ENCODE measurements around the gene DAPK2. TPM values are rescaled to one million over a fixed set of nuclear protein-coding genes. Genes with fewer than 3 reads are reported as not detected.

Gene DAPK2
- total RNA-seq, 2 experiments from 2014 or later = 0.44 TPM; not detected in 1

DNA sequence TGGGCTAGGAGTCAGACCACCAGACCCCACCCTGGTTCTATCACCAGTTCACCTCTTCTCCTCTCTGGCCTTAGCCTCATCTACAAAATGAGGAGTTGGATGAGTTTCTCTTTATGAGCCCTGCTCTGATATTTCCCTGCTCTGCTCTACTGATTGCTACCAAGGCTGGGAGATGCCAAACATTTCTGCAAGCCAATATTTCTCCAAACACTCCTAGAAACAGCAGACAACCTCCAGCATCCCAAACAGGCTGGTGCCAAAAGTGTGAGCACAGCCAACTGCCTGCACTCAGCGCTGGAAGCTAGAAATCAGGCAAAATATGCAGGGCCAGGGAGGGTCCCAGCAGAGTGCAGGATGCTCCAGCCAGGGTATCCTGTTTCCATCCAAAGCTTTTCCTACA lies 10.8 kb downstream of the DAPK2 start:
- no peaks in the 10 kb centered on the region for H3K36me3 Mint-ChIP-seq (ENCODE audit: low read depth)
- no peaks in the 10 kb centered on the region for H3K27me3 Mint-ChIP-seq (ENCODE audit: low read depth)
- no peaks in the 10 kb centered on the region for H3K9me3 Mint-ChIP-seq
- CTCF ChIA-PET = no interaction called here
- intact Hi-C loops (cut with micrococcal nuclease) = no loop called here
- no peak overlapping the region for H3K27ac Mint-ChIP-seq
- H3K4me1 Mint-ChIP-seq (ENCODE audit: low read depth) = no peaks in the 10 kb centered on the region
- no peak overlapping the region for H3K4me3 Mint-ChIP-seq
- DNase-seq = no peak

DNA sequence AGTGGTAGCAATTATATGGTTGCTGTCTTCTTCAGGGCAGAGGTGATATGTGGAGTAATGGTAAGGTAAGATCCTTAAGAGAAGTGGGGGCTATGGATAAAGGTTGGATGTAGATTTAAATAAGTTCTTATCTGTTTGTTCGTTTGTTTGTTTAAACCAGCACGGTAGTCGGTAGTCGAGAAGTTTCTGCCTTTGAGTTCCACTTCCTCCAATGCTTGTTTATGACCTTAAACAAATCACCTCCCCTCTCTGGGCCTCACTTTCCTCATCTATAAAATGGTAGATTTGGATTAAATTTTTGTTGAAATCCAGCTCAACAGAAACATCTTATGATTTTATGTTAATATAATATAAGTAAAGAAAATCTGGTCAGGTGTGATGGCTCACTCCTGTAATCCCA lies 11.8 kb downstream of the DAPK2 start:
- Mint-ChIP-seq H3K27me3 (ENCODE audit: low read depth) (no peaks in the 10 kb centered on the region), H3K9me3 (no peaks in the 10 kb centered on the region), H3K36me3 (ENCODE audit: low read depth) (no peaks in the 10 kb centered on the region), H3K4me1 (ENCODE audit: low read depth) (no peaks in the 10 kb centered on the region), H3K27ac (no peak overlapping the region), H3K4me3 (no peak overlapping the region)
- DNase-seq = no peak
- intact Hi-C loops (cut with micrococcal nuclease) = no loop called here
- CTCF ChIA-PET = no interaction called here

DNA sequence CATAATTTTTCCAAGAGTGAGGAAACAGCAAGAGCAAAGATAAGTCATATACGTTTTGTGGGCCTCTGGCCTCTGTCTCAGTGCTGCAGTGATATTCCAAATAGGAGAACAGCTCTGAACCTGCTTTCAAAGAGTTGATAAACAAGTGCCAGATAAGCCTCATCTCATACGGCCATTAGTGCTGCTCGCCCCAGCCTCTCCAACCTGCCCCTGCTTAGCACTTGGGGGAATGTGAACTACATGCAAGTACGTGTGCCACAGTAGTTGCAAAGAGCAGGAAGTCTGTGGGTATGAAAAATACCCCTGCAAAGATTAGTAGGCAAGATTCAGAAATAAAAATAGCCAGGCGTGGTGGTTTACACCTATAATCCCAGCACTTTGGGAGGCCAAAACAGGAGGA lies 14.0 kb downstream of the DAPK2 start:
- Mint-ChIP-seq H3K4me1 (ENCODE audit: low read depth) (no peaks in the 10 kb centered on the region), H3K27ac (no peak overlapping the region)

DNA sequence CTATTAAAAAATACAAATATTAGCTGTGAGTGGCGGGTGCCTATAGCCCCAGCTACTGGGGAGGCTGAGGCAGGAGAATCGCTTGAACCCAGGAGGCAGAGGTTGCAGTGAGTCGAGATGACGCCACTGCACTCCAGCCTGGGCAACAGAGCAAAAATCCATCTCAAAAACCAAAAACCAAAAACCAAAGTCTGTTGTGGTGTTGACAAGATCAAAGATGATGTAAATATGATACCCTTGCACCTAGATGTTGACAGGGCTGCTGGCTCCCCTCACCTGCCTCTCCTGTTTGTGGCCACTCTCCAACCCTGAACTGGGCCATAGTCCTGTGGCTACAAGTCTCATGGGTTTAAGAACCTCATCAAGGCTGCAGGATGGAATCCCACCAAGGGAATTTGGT lies 16.2 kb downstream of the DAPK2 start:
- DNase-seq = no peak
- no peaks in the 10 kb centered on the region for H3K9me3 Mint-ChIP-seq
- intact Hi-C loops (cut with micrococcal nuclease) = no loop called here
- H3K27me3 Mint-ChIP-seq (ENCODE audit: low read depth) = no peaks in the 10 kb centered on the region
- H3K27ac Mint-ChIP-seq = no peak overlapping the region
- no peaks in the 10 kb centered on the region for H3K4me1 Mint-ChIP-seq (ENCODE audit: low read depth)
- no peaks in the 10 kb centered on the region for H3K36me3 Mint-ChIP-seq (ENCODE audit: low read depth)
- no peak overlapping the region for H3K4me3 Mint-ChIP-seq
- CTCF ChIA-PET = interaction anchor here (0.6 to 0.8 kb wide), 2 partner anchors 33 to 284 kb away, joined by 3 read pairs; no protein-coding TSS in a partner anchor

More for the DNA sequence above, 14.0 kb downstream of the DAPK2 start:
- H3K9me3 Mint-ChIP-seq = no peaks in the 10 kb centered on the region
- CTCF ChIA-PET = no interaction called here
- no peaks in the 10 kb centered on the region for H3K27me3 Mint-ChIP-seq (ENCODE audit: low read depth)
- no peaks in the 10 kb centered on the region for H3K36me3 Mint-ChIP-seq (ENCODE audit: low read depth)
- intact Hi-C loops (cut with micrococcal nuclease) = no loop called here
- DNase-seq = no peak
- no peak overlapping the region for H3K4me3 Mint-ChIP-seq

DNA sequence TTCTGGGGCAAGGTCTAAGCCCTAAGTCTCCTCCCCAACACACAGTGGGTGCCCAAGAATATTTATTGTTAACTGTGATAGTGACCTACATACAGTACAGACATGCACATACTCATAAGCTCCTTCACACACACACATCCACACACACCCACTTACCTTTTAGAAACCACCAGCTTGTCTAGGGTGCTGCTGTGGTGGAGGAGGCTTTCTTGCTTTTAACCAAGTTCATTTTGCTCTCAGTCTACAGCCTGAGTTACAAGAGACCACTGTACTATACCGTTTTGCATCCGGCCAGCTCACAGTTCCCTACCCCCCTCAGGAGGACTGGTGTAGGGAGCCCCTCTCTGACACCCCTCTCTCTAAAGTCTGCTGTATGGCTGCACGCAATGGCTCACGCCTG lies 16.7 kb downstream of the DAPK2 start:
- H3K4me1 Mint-ChIP-seq (ENCODE audit: low read depth) = no peaks in the 10 kb centered on the region
- CTCF ChIA-PET = interaction anchor here (0.6 to 0.8 kb wide), 3 partner anchors 34 to 392 kb away, joined by 3 read pairs; no protein-coding TSS in a partner anchor
- intact Hi-C loops (cut with micrococcal nuclease) = no loop called here
- H3K36me3 Mint-ChIP-seq (ENCODE audit: low read depth) = no peaks in the 10 kb centered on the region
- no peak overlapping the region for H3K27ac Mint-ChIP-seq
- H3K9me3 Mint-ChIP-seq = no peaks in the 10 kb centered on the region
- H3K4me3 Mint-ChIP-seq = no peak overlapping the region
- DNase-seq = no peak
- no peaks in the 10 kb centered on the region for H3K27me3 Mint-ChIP-seq (ENCODE audit: low read depth)

DNA sequence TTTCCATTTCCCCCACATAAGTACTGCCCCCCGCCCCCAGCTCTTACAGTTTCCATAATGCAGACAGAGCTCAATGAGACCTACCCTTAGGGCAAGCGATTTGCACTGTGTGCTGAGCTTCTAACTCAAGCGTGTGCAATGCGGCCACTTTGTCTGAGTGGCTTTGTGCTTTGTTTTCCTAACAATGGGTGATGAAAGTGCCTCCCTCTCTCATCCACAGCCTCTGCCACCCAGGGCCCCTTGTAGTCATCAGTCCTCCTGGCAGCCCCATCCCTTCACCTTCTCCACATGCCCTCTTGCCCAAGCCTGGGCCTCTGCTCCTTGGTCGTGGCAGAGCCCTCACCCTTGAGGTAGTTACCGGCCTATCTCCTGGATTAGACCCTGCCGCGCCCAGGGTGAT lies 17.2 kb downstream of the DAPK2 start:
- H3K27ac Mint-ChIP-seq = no peak overlapping the region
- CTCF ChIA-PET = interaction anchor here (0.8 kb wide), 2 partner anchors 34 to 391 kb away, joined by 3 read pairs; no protein-coding TSS in a partner anchor
- no peaks in the 10 kb centered on the region for H3K36me3 Mint-ChIP-seq (ENCODE audit: low read depth)
- H3K9me3 Mint-ChIP-seq = no peaks in the 10 kb centered on the region
- intact Hi-C loops (cut with micrococcal nuclease) = no loop called here
- H3K27me3 Mint-ChIP-seq (ENCODE audit: low read depth) = no peaks in the 10 kb centered on the region
- DNase-seq = no peak
- H3K4me1 Mint-ChIP-seq (ENCODE audit: low read depth) = no peaks in the 10 kb centered on the region
- no peak overlapping the region for H3K4me3 Mint-ChIP-seq

DNA sequence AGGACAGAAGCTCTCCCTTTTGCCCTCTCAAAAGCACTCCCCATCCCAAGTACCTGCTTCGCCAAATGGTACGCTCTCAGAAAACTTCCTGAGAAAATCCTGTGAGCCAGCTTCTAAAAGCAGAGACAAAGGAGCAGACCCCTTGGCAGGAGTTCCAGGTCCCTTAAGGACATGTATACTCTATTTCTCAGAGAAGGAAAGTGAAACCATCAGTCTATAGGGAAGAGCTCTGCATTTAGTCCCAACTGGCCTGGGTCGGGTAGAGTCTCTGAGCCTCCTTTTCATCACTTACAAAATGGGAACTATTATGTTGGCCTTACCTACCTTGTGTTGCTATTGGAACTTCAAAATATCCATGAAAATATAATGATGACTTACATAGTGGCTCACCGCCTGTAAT lies 19.7 kb downstream of the DAPK2 start:
- CTCF ChIA-PET = interaction anchor here (0.8 kb wide), 2 partner anchors 41 to 81 kb away, joined by 3 read pairs; no protein-coding TSS in a partner anchor
- no peaks in the 10 kb centered on the region for H3K4me1 Mint-ChIP-seq (ENCODE audit: low read depth)
- no peaks in the 10 kb centered on the region for H3K36me3 Mint-ChIP-seq (ENCODE audit: low read depth)
- no peak overlapping the region for H3K4me3 Mint-ChIP-seq
- H3K27ac Mint-ChIP-seq = no peak overlapping the region
- intact Hi-C loops (cut with micrococcal nuclease) = no loop called here
- H3K9me3 Mint-ChIP-seq = no peaks in the 10 kb centered on the region
- DNase-seq = no peak
- H3K27me3 Mint-ChIP-seq (ENCODE audit: low read depth) = no peaks in the 10 kb centered on the region

DNA sequence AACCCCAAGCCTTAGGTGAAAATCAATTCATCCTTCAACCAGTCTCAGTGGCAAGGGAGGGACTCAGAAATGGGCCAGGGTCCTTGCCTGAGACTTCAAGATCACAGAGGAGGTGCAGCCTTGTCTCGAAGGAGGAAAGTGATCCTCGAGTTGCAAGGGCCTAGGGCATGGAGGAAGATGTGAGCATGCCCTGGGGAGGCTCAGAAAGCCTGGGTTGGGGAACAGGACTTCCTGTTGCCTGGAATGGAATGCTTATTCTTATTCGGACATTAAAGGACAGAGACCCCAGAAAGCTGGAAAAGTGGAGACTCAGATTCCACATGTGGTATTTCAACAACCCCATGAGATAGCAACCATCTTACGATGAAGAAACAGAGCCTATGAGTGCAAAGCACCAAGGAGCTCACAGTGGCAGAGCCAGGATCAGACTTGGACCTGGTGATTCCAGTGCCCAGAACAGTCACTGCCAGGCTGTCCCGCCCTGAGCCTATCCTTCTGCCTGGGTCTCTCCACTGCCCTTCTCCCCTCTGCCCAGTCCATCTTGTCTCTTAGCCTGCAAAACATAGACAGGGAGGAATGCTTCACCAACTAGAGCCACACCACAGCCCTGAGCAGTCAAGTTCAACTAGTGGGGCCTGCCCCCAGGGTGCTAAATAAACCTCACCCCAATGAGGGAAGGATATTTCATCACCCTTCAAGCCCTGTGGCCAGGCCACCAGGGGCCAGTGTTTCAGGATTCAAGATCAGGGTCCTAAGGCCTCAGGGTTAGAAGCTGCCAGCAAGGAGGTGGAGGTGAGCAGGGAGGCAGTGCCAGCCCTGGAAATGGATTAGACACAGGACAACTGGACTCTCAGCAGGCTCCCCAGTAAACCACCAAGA lies 21.9 kb downstream of the DAPK2 start:
- intact Hi-C loops (cut with micrococcal nuclease) = no loop called here
- Mint-ChIP-seq H3K4me3 (no peak overlapping the region), H3K27me3 (ENCODE audit: low read depth) (no peaks in the 10 kb centered on the region), H3K9me3 (peaks cover 3% of the 10 kb centered on the region), H3K27ac (no peak overlapping the region), H3K4me1 (ENCODE audit: low read depth) (no peaks in the 10 kb centered on the region), H3K36me3 (ENCODE audit: low read depth) (no peaks in the 10 kb centered on the region)
- CTCF ChIA-PET = no interaction called here
- DNase-seq = no peak

DNA sequence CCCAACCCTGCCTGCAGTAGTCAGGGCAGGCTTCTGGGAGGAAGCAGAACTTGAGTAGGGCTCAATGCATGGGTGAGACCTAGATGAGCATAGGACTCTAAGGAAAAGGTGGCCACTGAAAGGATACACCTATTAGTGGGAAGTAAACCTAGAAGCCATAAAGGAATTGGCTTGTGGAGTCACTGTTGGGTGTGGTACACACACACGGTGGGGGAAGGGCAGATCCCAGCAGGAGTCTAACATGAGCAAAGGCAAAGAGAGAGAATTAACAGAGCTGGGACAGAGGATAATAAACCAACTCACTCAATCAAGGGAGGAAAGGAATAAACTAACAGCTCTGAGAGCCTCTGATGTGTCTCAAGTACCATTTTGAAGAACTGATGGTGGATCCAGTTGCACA lies 23.1 kb downstream of the DAPK2 start:
- H3K4me3 Mint-ChIP-seq = no peak overlapping the region
- CTCF ChIA-PET = no interaction called here
- intact Hi-C loops (cut with micrococcal nuclease) = no loop called here

DNA sequence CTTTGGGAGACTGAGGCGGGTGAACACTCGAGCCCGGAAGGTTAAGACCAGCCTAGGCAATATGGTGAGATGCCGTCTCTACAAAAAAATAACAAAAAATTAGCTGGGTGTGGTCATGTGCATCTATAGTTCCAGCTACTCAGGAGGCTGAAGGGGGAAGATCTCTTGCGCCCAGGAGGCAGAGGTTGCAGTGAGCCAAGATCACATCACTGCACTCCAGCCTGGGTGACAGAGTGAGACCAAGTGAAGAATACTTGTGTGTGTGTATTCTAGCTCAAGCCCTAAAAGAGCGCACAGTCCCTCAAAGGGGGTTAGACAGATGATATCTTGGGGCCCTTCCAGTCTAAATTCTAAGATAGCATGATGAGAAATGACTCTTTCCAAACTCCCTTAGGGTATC lies 23.7 kb downstream of the DAPK2 start:
- peaks cover 3% of the 10 kb centered on the region for H3K9me3 Mint-ChIP-seq
- H3K4me3 Mint-ChIP-seq = no peak overlapping the region
- DNase-seq = no peak
- H3K27me3 Mint-ChIP-seq (ENCODE audit: low read depth) = no peaks in the 10 kb centered on the region
- no peaks in the 10 kb centered on the region for H3K36me3 Mint-ChIP-seq (ENCODE audit: low read depth)
- CTCF ChIA-PET = interaction anchor here (2.2 kb wide), 1 partner anchor 78 kb away, joined by 7 read pairs; no protein-coding TSS in a partner anchor
- intact Hi-C loops (cut with micrococcal nuclease) = no loop called here
- H3K27ac Mint-ChIP-seq = no peak overlapping the region
- H3K4me1 Mint-ChIP-seq (ENCODE audit: low read depth) = no peaks in the 10 kb centered on the region

More for the DNA sequence above, 23.1 kb downstream of the DAPK2 start:
- Mint-ChIP-seq H3K9me3 (peaks cover 3% of the 10 kb centered on the region), H3K27me3 (ENCODE audit: low read depth) (no peaks in the 10 kb centered on the region), H3K4me1 (ENCODE audit: low read depth) (no peaks in the 10 kb centered on the region), H3K27ac (no peak overlapping the region), H3K36me3 (ENCODE audit: low read depth) (no peaks in the 10 kb centered on the region)
- no peak for DNase-seq

DNA sequence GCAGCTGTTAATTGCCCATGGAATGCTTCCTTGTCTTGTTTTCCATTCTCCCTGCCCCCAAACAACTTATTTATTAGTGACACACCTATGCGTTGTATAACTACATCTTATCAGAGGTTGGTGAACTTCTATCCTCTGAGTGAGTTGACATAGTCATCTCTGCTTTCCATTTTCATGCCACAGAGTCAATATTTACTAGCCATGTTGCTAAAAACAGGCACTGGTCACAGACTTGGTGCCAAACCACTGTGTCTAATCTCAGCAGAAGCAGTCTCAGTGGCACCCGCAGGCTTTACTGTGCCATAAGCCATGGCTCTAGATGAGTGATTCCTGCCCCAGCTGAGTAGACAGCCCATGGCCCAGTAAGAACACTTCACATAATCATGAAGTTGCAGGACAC lies 26.5 kb downstream of the DAPK2 start:
- no peak overlapping the region for H3K4me3 Mint-ChIP-seq
- H3K27me3 Mint-ChIP-seq (ENCODE audit: low read depth) = no peaks in the 10 kb centered on the region
- no peaks in the 10 kb centered on the region for H3K36me3 Mint-ChIP-seq (ENCODE audit: low read depth)
- peaks cover 3% of the 10 kb centered on the region for H3K9me3 Mint-ChIP-seq
- intact Hi-C loops (cut with micrococcal nuclease) = no loop called here
- DNase-seq = no peak
- no peaks in the 10 kb centered on the region for H3K4me1 Mint-ChIP-seq (ENCODE audit: low read depth)
- CTCF ChIA-PET = interaction anchor here (1.1 kb wide), 1 partner anchor 74 kb away, joined by 5 read pairs; no protein-coding TSS in a partner anchor
- H3K27ac Mint-ChIP-seq = no peak overlapping the region

DNA sequence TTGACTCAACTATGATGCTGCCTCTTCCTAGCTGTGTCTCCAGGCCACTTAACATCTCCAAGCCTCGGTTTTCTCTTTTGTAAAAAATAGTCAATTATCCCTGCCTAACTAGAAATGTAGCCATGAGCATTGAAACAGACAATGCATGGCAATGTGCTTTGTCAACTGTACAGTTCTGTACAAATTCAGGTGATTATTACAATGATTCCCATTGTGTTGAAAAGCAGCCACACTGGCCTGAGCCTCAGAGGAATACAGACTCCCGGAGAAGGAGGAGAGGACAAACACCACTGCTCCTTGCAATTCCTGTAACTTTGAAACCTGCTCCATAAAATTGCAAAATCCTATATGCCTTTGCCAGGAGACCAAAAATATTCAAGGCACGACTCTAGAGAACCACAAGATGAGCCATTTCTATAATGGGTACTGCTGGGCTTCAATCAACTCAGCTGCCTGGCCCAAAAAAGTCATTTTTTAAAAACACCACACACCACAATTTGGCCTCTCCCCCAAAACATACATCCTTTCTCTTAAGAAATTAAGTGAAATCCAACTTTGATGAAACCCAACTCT lies 28.6 kb downstream of the DAPK2 start:
- DNase-seq = no peak

More for the DNA sequence above, 28.6 kb downstream of the DAPK2 start:
- Mint-ChIP-seq H3K4me3 (no peak overlapping the region), H3K9me3 (peaks cover 3% of the 10 kb centered on the region), H3K36me3 (ENCODE audit: low read depth) (no peaks in the 10 kb centered on the region), H3K27ac (no peak overlapping the region), H3K27me3 (ENCODE audit: low read depth) (no peaks in the 10 kb centered on the region), H3K4me1 (ENCODE audit: low read depth) (peaks cover 7% of the 10 kb centered on the region)
- intact Hi-C loops (cut with micrococcal nuclease) = no loop called here
- CTCF ChIA-PET = no interaction called here
